Tibial nerve (tissue), 4 donors: ENCODE data around the gene SETD1B. TPM values are rescaled to one million over a fixed set of nuclear protein-coding genes. Genes with fewer than 3 reads are reported as not detected.

Experiments
- DNase-seq, 2 donors: peaks; one replicate each; pipeline ENCODE4 v3.0.0-alpha.2; 2019; ENCODE audit warnings: low spot score in 2 of 2
- H3K27ac ChIP-seq, 4 donors: fragments of 200-600 bp; sonication (generic) in 3 of 4; one replicate each; pipeline ENCODE4 v1.5.1; 2017 to 2019; ENCODE audit warnings: mild to moderate bottlenecking in 1 of 4
- H3K27me3 ChIP-seq, 2 donors: fragments of 200-600 bp; sonication (generic) in 1 of 2; one replicate each; pipeline versions ENCODE4 v1.5.1 to v1.6.0; 2017 to 2019
- H3K36me3 ChIP-seq, 3 donors: fragments of 200-600 bp; sonication (generic); one replicate each; pipeline ENCODE4 v1.5.1; 2018 to 2019
- H3K4me1 ChIP-seq, 4 donors: fragments of 200-600 bp; sonication (generic) in 3 of 4; one replicate each; pipeline ENCODE4 v1.5.1; 2017 to 2019
- H3K4me3 ChIP-seq, 4 donors: fragments of 200-600 bp; sonication (generic) in 3 of 4; one replicate each; pipeline ENCODE4 v1.5.1; 2017 to 2019; ENCODE audit warnings: mild to moderate bottlenecking in 1 of 4, moderate library complexity in 1 of 4
- H3K9me3 ChIP-seq, 4 donors: fragments of 200-600 bp; sonication (generic) in 3 of 4; one replicate each; pipeline ENCODE4 v1.5.1; 2017 to 2019
- EP300 ChIP-seq, 2 donors: sonication (generic); formaldehyde crosslinking; IDR thresholded peaks; one replicate each; pipeline ENCODE4 v1.6.1; 2017; ENCODE audit warnings: antibody characterized with exemption in 2 of 2, mild to moderate bottlenecking in 1 of 2
- POLR2A ChIP-seq, 2 donors: fragments of 450-650 bp; IDR thresholded peaks; one replicate each; pipeline ENCODE4 v1.6.1; 2017; ENCODE audit warnings: antibody characterized with exemption in 2 of 2, mild to moderate bottlenecking in 2 of 2, moderate library complexity in 2 of 2
- WGBS, 2 donors: methylation state at CpG; one replicate each; pipeline ENCODE4 v1.1.5; 2018; 5-methylcytosine and 5-hydroxymethylcytosine counted together
- total RNA-seq, 4 donors: library from RNA; depleted of rRNA; stranded (reverse); fragments of >200 nt; gene quantifications; one replicate each; pipeline ENCODE4 v1.1.0, GENCODE V29; 2016
- TF ChIP-seq, protein P1 (sequence below), 5 experiments: fragments of 200-600 bp in 3 of 5; fragments of 450-650 bp in 2 of 5; sonication (generic) in 3 of 5; IDR thresholded peaks; one replicate each; pipeline ENCODE4 v1.5.1; 2016 to 2019; ENCODE audit warnings: antibody characterized with exemption in 5 of 5, mild to moderate bottlenecking in 3 of 5, moderate library complexity in 2 of 5

Gene SETD1B
- total RNA-seq, 4 donors from 2014 or later: 9.4 to 18.3 (median 12.2) TPM

- H3K9me3 ChIP-seq: no peaks in the 10 kb centered on the region
- DNase-seq: no peak
- H3K27me3 ChIP-seq: no peaks in the 10 kb centered on the region
- 78 to 92% methylated on average over 11 of the region's 11 CpGs for WGBS, 2 donors
- no peak overlapping the region for H3K4me3 ChIP-seq
- H3K36me3 ChIP-seq: no peaks in the 10 kb centered on the region
- H3K27ac ChIP-seq: no peak overlapping the region
- TF ChIP-seq EP300 (IDR thresholded peaks at IDR 0.05) (no peak), POLR2A (IDR thresholded peaks at IDR 0.05) (no peak)
- TF ChIP-seq, protein P1, sequence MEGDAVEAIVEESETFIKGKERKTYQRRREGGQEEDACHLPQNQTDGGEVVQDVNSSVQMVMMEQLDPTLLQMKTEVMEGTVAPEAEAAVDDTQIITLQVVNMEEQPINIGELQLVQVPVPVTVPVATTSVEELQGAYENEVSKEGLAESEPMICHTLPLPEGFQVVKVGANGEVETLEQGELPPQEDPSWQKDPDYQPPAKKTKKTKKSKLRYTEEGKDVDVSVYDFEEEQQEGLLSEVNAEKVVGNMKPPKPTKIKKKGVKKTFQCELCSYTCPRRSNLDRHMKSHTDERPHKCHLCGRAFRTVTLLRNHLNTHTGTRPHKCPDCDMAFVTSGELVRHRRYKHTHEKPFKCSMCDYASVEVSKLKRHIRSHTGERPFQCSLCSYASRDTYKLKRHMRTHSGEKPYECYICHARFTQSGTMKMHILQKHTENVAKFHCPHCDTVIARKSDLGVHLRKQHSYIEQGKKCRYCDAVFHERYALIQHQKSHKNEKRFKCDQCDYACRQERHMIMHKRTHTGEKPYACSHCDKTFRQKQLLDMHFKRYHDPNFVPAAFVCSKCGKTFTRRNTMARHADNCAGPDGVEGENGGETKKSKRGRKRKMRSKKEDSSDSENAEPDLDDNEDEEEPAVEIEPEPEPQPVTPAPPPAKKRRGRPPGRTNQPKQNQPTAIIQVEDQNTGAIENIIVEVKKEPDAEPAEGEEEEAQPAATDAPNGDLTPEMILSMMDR (IDR thresholded peaks at IDR 0.05): no peak
- peaks cover 0 to 46% (median 14%) of the 10 kb centered on the region in 4 donors for H3K4me1 ChIP-seq
Measured at GRCh38 chr12:121769831-121770301, 33.9 kb upstream of the SETD1B start.

GRCh38 chr12:121770388-121770787 lies 33.4 kb upstream of the SETD1B start:
- Histone ChIP-seq H3K27ac (no peak overlapping the region), H3K36me3 (no peaks in the 10 kb centered on the region), H3K27me3 (no peaks in the 10 kb centered on the region), H3K9me3 (no peaks in the 10 kb centered on the region), H3K4me3 (no peak overlapping the region), H3K4me1 (peaks cover 0 to 44% (median 14%) of the 10 kb centered on the region in 4 donors)
- 73 to 81% methylated on average over 9 of the region's 9 CpGs for WGBS, 2 donors
- DNase-seq: no peak
- TF ChIP-seq EP300 (IDR thresholded peaks at IDR 0.05) (no peak), POLR2A (IDR thresholded peaks at IDR 0.05) (no peak)
- TF ChIP-seq, protein P1 (IDR thresholded peaks at IDR 0.05): no peak

GRCh38 chr12:121770813-121771625 lies 32.8 kb upstream of the SETD1B start:
- DNase-seq: no peak
- TF ChIP-seq, protein P1 (IDR thresholded peaks at IDR 0.05): no peak
- no peak for TF ChIP-seq POLR2A (IDR thresholded peaks at IDR 0.05)
- Histone ChIP-seq H3K27ac (peak overlapping the region in 1 of 4 donors; percentile 8), H3K4me1 (peaks cover 0 to 40% (median 15%) of the 10 kb centered on the region in 4 donors), H3K9me3 (no peaks in the 10 kb centered on the region), H3K36me3 (no peaks in the 10 kb centered on the region), H3K4me3 (no peak overlapping the region), H3K27me3 (no peaks in the 10 kb centered on the region)
- WGBS, 2 donors: 81 to 83% methylated on average over 23 to 25 of the region's 25 CpGs

- DNase-seq: peak in 1 of 2 donors; percentile 37
- Histone ChIP-seq H3K9me3 (no peaks in the 10 kb centered on the region), H3K27me3 (no peaks in the 10 kb centered on the region), H3K4me1 (peaks cover 0 to 31% (median 12%) of the 10 kb centered on the region in 4 donors), H3K27ac (peak overlapping the region in 1 of 4 donors; percentile 25), H3K36me3 (peaks cover 0 to 12% (median 0%) of the 10 kb centered on the region in 3 donors), H3K4me3 (no peak overlapping the region)
- 41 to 42% methylated on average over 12 to 14 of the region's 14 CpGs for WGBS, 2 donors
- TF ChIP-seq POLR2A (IDR thresholded peaks at IDR 0.05): no peak
- TF ChIP-seq, protein P1 (IDR thresholded peaks at IDR 0.05): peak; percentile 74 to 93 (median 82)
- TF ChIP-seq EP300 (IDR thresholded peaks at IDR 0.05): no peak
Measured at GRCh38 chr12:121773011-121773777, 30.6 kb upstream of the SETD1B start.
